Coronary artery (tissue), 2 donors: ENCODE measurements around the gene FYN.
A peak's percentile ranks its signal among the peaks of the same experiment; 100 is the strongest.

Experiments used
- DNase-seq: peaks from one replicate; pipeline ENCODE4 v3.0.0-alpha.2; 2017; ENCODE audit warnings: low spot score
- H3K27ac ChIP-seq, 2 donors: fragments of 200-600 bp; sonication (generic); one replicate each; pipeline ENCODE4 v1.5.1; 2016 to 2019
- H3K4me3 ChIP-seq: fragments of 200-600 bp; sonication (generic); 2 replicates; pipeline ENCODE4 v1.5.1; 2016; ENCODE audit warnings: mild to moderate bottlenecking, moderate library complexity
- CTCF ChIP-seq: fragments of 200-600 bp; sonication (generic); IDR thresholded peaks from one replicate; pipeline ENCODE4 v1.5.1; 2019; ENCODE audit warnings: antibody characterized with exemption

The FYN gene

GRCh38 chr6:111725446-111726112 lies 147.7 kb downstream of the FYN start:
- Histone ChIP-seq H3K27ac (peak overlapping the region in 1 of 2 donors; percentile 45), H3K4me3 (no peak overlapping the region)
- DNase-seq = no peak
- TF ChIP-seq CTCF = no peak

- no peak overlapping the region for H3K4me3 ChIP-seq
- TF ChIP-seq CTCF = no peak
- no peak for DNase-seq
- H3K27ac ChIP-seq = peak overlapping the region in 1 of 2 donors; percentile 21
These were observed 148.7 kb downstream of the FYN start for GRCh38 chr6:111724505-111724904.

- TF ChIP-seq CTCF = no peak
- Histone ChIP-seq H3K4me3 (no peak overlapping the region), H3K27ac (peak overlapping the region in 1 of 2 donors; percentile 21)
- no peak for DNase-seq
These were observed 149.2 kb downstream of the FYN start for GRCh38 chr6:111724039-111724438.

- Histone ChIP-seq H3K27ac (no peak overlapping the region), H3K4me3 (no peak overlapping the region)
- TF ChIP-seq CTCF = no peak
- DNase-seq = no peak
These were observed 149.8 kb downstream of the FYN start for GRCh38 chr6:111723412-111723970.

- Histone ChIP-seq H3K27ac (peak overlapping the region in 1 of 2 donors; percentile 63), H3K4me3 (no peak overlapping the region)
- TF ChIP-seq CTCF = no peak
- DNase-seq = no peak
These were observed 151.0 kb downstream of the FYN start for GRCh38 chr6:111722179-111722731.

- DNase-seq = no peak
- H3K27ac ChIP-seq = peak overlapping the region in 1 of 2 donors; percentile 63
- H3K4me3 ChIP-seq = no peak overlapping the region
- peak; percentile 13 for TF ChIP-seq CTCF
These were observed 151.5 kb downstream of the FYN start for GRCh38 chr6:111721753-111722154.
